ENCODE results near the gene ATP4A.

DNA sequence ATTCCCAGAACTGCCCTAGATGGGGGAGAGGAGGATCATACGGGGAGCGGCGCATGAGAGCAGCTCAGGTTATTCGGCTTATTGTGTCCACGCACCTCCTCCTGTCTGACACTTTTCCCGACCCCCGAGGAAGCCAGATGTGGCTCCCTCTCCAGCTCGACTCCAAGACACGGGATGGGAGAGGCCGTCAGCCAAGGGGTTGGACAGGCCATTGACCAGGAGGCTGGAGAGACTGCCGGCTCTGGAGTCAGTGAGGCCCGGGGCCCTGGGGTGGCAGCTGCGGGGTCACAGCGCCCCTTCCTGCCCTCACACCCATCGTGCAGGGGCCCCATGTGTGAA is 52.9 kb downstream of the ATP4A start:
- no peak for TF ChIP-seq EP300 (IDR thresholded peaks at IDR 0.05; ENCODE audit: borderline replicate concordance)
- TF ChIP-seq, protein P1, sequence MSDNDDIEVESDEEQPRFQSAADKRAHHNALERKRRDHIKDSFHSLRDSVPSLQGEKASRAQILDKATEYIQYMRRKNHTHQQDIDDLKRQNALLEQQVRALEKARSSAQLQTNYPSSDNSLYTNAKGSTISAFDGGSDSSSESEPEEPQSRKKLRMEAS (IDR thresholded peaks at IDR 0.05), result no peak
- no peak for TF ChIP-seq YY1 (IDR thresholded peaks at IDR 0.05; ENCODE audit: low read depth)
- TF ChIP-seq, protein P2, sequence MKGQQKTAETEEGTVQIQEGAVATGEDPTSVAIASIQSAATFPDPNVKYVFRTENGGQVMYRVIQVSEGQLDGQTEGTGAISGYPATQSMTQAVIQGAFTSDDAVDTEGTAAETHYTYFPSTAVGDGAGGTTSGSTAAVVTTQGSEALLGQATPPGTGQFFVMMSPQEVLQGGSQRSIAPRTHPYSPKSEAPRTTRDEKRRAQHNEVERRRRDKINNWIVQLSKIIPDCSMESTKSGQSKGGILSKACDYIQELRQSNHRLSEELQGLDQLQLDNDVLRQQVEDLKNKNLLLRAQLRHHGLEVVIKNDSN (IDR thresholded peaks at IDR 0.05), result no peak
- no peak; the same call in 1 of the 2 replicates for TF ChIP-seq TAF1 (IDR thresholded peaks at IDR 0.05; ENCODE audit: low read depth)
- no peak for TF ChIP-seq REST (IDR thresholded peaks at IDR 0.05; ENCODE audit: low read depth)
- no peak for TF ChIP-seq TEAD4 (IDR thresholded peaks at IDR 0.05)

Data from Ishikawa (cell line).